HG03439 (cell line): ENCODE measurements around the gene PRKAG2.
A peak's percentile ranks its signal among the peaks of the same experiment; 100 is the strongest.
"Not testable (repeated sequence)": the region's sequence is repeated elsewhere in the genome, so short reads cannot be mapped to it uniquely, and the experiment has no call there.

Source experiments
- ATAC-seq: cut with Tn5 transposase; IDR thresholded peaks from one replicate; pipeline ENCODE4 v1.9.1; 2021; ENCODE audit warnings: mild to moderate bottlenecking, moderate library complexity; ENCODE audit not compliant: unreplicated experiment

PRKAG2 gene

DNA sequence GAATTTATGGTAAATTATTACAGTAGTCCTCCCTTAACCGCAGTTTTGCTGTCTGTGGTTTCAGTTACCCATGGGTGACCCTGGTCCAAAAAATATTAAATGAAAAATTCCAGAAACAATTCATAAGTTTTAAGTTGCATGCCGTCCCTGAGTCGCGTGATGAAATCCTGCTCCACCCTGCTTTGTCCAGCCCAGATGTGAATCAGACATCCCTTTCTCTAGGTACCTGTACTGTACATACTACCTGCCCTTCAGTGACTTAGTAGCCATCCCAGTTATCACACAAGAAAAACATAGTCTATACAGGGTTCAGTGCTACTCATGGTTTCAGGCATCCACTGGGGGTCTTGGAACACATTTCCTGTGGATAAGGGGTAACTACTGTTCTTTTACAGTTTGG is 336.8 kb downstream of the PRKAG2 start:
- ATAC-seq: no peak

DNA sequence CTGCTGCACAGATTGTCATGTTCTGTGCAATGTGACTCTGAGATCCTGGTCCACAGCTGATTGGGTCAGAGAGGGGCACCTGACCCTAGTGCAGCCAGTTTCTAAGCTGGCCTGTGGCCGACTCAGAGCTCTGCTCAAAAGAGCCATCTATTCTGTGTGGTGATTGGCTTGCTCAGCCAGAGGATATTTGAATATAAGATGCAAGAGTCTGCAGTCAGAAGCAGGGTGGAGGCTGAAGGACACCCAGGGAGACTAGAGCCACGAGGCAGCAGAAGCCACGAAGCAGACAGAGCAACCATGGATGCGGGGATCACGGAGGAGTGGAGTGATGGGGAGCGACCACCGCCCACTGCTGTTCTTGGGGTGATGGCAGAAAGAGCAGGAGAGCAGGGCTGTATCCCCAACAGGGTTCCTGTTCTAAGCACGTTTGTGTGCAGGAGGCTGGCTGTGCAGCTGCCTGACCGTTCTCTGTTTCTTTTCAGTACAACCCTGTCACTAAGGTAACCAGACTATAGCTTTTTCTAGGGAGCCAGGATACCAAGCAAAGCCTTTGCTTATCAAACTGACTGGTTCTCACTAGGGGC is 337.7 kb downstream of the PRKAG2 start:
- peak; percentile 61 for ATAC-seq

DNA sequence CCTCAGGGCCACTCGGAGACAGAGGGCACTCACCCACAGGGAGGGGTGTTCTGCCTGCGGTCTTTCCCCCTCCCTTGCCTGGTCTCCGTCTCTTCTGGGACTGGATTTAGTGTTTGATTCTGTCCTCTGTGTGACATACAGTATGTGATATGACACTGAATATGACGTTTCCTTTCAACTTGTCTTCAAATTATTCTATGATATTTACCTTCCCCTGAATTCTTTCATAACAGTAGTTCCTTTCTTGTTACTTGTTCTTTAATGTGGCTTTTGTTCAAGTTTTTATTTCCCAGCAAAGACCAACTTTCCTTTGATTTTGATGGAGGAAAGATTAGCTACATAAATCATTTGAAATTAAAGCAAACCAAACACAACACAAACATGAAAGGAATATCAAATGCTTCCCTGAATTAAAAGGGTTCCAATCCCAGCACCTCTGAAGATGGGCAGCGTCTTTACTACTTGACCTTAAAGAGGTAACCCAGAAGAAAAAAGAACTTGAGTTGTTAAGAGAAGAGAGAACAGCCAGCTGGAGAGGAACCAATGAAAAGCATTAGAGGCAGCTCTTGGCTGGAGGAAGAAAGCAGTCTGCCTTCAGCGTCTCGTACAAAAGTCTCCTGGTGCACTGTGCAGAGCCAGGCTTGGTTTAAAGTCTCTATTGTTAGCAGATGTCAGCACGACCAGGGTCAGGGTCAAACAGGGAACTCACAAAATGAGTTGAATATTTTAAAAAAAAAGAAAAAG is 338.9 kb downstream of the PRKAG2 start:
- no peak for ATAC-seq

DNA sequence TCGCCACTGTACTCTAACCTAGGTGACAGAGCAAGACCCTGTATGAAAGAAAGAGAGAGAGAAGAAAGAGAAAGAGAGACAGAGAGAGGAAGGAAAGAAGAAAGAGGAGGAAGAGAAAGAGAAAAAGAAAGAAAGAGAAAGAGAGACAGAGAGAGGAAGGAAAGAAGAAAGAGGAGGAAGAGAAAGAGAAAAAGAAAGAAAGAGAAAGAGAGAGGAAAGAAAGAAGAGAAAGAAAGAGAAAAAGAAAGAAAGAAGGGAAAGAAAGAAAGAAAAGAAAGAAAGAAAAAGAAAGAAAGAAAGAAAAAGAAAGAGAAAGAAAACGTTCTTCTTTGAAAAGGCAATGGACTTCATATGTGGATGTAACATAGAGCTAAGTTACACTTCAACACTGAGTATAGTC is 340.7 kb downstream of the PRKAG2 start:
- ATAC-seq: not testable (repeated sequence)

DNA sequence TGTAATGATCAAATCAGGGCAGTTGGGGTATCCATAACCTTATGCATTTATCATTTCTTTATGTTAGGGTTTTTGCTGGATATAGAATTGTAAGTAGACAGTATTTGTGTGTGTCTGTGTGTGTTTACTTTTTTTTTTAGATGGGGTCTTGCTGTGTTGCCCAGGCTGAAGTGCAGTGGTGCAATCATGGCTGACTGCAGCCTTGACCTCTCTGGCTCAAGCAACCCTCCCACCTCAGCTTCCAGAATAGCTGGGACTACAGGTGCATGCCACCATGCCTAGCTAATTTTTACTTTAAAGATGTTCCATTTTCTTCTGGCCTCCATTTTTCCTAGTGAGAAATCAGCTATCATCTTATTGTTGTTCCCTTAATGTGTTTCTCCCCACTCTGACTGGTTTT is 347.1 kb downstream of the PRKAG2 start:
- no peak for ATAC-seq

- no peak for ATAC-seq
Measured at GRCh38 chr7:151524845-151525244, 352.1 kb downstream of the PRKAG2 start.

GRCh38 chr7:151524331-151524730 is 352.6 kb downstream of the PRKAG2 start:
- no peak for ATAC-seq

- no peak for ATAC-seq
Measured at GRCh38 chr7:151520419-151521261, 356.3 kb downstream of the PRKAG2 start.

- ATAC-seq: peak; percentile 74
Measured at GRCh38 chr7:151519765-151520418, 357.0 kb downstream of the PRKAG2 start, which contains the start of gene RHEB. Gene RHEB, minus strand, starts transcription at chr7:151519895. Its CDS starts 384 bp downstream, at chr7:151519511.

DNA sequence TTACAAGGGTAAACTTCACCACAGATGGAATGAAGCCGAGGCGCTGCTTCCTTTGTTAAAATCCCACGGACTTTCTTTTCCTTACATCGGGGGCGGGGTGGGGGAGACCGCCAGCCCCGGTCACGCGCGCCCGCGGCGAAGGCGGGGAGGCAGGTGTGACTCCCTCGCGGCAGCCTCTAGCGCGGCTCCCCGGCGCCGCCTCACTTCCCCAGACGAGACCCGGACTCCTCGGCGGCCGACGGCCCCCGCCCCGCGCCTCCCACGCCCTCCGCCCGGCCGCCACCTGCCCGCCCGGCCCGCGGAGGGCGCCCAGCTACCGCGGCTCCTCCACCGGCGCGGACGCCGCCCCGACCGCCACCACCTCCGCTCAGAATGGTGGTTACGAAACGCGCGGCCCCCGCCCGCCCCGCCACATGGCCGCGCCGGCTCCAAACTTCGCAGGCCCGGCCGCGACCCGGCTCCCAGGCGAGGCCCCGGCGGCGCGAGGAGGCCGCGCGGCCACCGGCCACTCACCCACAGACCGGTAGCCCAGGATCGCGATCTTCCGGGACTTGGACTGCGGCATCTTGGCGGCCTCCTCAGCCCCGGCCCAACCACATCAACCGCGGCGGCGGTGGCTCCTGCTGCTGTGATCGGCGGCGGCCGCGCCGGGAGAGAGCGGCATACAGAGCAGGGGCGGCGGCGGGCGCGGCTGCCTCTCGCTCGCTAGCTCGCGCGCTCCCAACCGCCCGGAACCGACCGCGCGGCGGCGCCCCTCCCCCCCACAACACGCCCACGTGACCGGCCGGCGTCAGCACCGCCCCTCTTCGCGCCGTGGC is 357.8 kb downstream of the PRKAG2 start:
- peak; percentile 60 for ATAC-seq

DNA sequence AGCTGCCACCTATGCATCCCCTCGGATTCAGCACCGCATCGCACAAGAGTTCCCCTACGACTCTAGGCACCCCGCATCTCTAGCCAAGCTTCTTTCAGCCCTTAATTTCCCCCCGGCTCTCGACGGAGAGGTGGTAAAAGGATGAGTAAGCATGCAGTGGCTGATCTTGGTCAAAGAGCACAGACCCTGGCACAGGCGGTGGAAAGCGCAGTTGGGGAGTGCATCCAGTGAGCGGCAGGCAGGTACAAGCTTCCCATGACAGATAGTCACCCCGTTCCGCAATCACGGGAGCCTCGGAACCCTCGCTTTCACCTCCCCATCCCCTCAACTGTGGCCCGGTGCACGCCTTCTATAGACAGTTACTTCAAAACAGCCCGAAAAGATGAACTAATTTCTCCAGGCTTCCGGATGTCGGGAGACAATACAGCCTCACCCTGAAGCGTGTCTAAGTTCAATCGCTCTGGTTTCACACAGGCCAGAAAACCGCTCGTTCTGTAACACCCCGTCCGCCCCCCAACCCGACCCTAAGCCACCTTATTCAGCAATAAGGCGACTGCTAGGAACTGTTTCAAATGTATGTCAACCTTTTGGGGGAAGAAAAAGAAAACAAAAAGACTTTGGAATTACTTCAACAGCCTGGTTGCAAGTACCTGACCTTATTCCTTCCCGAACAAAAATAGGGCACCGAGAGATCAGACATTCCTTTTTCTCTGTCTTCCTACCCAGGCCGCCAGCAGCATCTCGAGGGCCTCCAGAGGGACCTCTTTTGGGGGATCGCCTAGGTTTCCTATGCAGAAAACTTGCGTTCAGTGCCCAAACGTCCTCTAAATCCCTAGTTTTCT is 358.6 kb downstream of the PRKAG2 start:
- no peak for ATAC-seq

DNA sequence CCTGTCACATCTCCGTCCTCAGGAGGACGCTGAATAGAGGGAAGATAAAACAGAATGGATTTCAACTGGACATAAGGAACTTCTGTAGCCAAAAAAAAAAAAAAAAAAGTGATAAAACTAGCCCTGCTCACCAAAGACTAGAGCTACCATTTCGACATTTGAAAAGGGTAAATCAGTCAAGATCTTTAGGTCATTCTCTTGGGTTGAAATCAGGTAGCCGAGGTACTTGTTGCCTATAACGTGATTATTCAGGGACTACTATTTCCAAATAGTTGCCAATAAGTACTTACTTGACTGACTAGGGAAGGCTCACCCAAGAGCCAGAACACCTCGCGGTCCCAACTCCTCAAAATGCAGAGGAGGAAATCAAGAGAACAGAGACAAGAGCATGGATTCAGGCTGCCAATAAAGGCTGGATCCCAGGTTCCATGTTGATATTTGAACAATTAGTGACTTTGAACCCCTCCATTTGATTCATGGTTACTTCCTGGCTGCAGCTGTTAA is 359.3 kb downstream of the PRKAG2 start:
- no peak for ATAC-seq

- ATAC-seq: no peak
Measured at GRCh38 chr7:151515276-151515565, 361.7 kb downstream of the PRKAG2 start.

DNA sequence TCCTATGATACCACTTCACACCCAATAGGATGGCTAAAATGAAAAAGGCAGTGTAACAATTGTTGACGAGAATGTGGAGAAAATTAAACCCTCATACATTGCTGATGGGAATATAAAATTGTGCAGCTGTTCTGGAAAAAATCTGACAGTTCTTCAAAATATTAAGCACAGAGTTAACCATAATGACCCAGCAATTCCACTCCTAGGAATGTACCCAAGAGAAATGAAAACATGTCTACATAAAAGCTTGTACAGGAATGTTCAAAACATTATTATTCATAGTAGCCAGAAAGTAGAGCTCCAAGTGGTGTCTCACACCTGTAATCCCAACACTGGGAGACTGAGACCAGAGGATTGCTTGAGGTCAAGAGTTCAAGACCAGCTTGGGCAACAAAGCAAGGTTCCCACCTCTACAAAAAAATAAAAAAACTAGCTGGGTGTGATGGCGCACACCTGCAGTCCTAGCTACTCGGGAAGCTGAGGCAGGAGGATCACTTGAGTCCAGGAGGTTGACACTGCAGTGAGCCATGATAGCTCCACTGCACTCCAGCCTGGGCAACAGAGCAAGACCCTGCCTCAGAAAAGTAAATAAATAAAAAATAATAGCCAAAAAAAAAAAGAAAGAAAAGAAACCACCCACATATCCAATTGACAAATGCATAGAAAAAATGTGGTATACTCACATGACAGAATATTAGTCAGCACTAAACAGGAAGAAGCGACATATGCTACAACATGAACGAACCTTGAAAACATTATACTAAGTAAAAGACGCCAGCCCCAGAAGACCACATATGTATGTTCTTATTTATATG is 362.2 kb downstream of the PRKAG2 start:
- ATAC-seq: no peak

GRCh38 chr7:151513133-151513532 is 363.8 kb downstream of the PRKAG2 start:
- ATAC-seq: no peak

GRCh38 chr7:151512353-151512752 is 364.6 kb downstream of the PRKAG2 start:
- no peak for ATAC-seq

DNA sequence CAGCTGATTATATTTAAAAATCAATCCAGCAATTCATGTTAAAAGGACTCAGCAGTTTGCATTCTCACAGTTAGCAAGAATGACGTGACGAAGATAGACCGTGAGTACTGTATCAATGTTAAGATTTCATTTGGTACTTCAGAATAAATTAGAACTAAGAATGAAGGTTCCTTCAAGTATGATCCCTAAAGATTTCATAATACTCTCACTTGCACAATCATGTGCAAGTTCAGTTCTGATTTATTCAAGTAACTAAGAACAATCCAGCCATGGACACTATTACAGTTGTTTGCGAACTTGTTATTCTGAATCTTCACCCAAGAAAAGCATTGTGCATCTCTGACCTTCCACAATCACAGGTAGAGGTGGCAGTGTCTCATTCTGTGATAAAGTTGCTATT is 365.0 kb downstream of the PRKAG2 start:
- no peak for ATAC-seq

DNA sequence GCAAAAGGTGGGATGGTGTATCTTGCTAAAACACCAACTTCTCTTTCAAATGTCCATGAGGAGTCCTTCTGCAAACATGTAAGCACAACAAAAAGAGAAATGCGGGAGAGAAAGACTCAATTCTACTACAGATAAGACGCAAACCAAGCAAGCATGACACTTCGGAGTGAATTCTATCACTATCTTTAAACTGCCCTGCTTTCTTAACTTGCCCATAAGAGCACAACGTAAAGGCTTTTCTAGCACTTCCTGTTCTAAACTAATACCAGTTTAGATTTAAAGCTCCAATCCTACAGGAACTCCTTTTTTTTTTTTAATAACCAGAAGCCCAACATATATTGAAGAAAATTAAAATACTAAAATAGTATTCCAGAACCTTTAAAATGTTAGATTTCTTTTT is 365.6 kb downstream of the PRKAG2 start:
- ATAC-seq: no peak
